AG09309 (cell line): ENCODE results near the gene HAVCR2.
A peak's percentile ranks its signal among the peaks of the same experiment; 100 is the strongest.

ENCODE experiments used
- DNase-seq: peaks from one replicate; pipeline ENCODE4 v3.0.0-alpha.2; 2010; ENCODE audit warnings: low read depth
- H3K4me3 ChIP-seq: 2 replicates; pipeline ENCODE4 v1.5.1; 2011; ENCODE audit warnings: mild to moderate bottlenecking, low read depth, low read length, moderate library complexity; ENCODE audit not compliant: control insufficient read depth
- CTCF ChIP-seq: IDR thresholded peaks from 2 replicates; pipeline ENCODE4 v1.5.1; 2011; ENCODE audit warnings: mild to moderate bottlenecking, low read depth, low read length, inconsistent platforms; ENCODE audit not compliant: insufficient read depth, control insufficient read depth; ENCODE audit errors: missing control alignments

HAVCR2 gene

GRCh38 chr5:157108976-157109375, at the start of gene HAVCR2:
TSS of gene HAVCR2 (minus strand) at chr5:157109044. CDS start at chr5:157108983, 61 bp downstream.
- TF ChIP-seq CTCF = no peak
- no peak for DNase-seq
- no peak within 1 kb of the TSS for H3K4me3 ChIP-seq

- TF ChIP-seq CTCF = no peak
- DNase-seq = no peak
- no peak overlapping the region for H3K4me3 ChIP-seq
These were observed 48.5 kb upstream of the HAVCR2 start for GRCh38 chr5:157157293-157157891.

GRCh38 chr5:157155297-157155696, 46.5 kb upstream of the HAVCR2 start:
- no peak overlapping the region for H3K4me3 ChIP-seq
- no peak for DNase-seq
- TF ChIP-seq CTCF = no peak

GRCh38 chr5:157150995-157151394, 42.2 kb upstream of the HAVCR2 start:
- no peak for TF ChIP-seq CTCF
- DNase-seq = no peak
- no peak overlapping the region for H3K4me3 ChIP-seq

- H3K4me3 ChIP-seq = no peak overlapping the region
- DNase-seq = no peak
- peak; percentile 85 for TF ChIP-seq CTCF
These were observed 40.1 kb upstream of the HAVCR2 start for GRCh38 chr5:157148734-157149615.

- no peak for TF ChIP-seq CTCF
- DNase-seq = no peak
- peak overlapping the region; percentile 93 for H3K4me3 ChIP-seq
These were observed 34.5 kb upstream of the HAVCR2 start for GRCh38 chr5:157143127-157143971.
